ENCODE measurements around the gene MYO7A.

GRCh38 chr11:77165066-77165465 lies 37.0 kb downstream of the MYO7A start:
- TF ChIP-seq CTCF (IDR thresholded peaks at IDR 0.05; ENCODE audit: insufficient read depth, low read depth, low read length) (no peak), EZH2 (IDR thresholded peaks at IDR 0.05; ENCODE audit: insufficient read depth, low read length) (no peak)
